ENCODE results near the gene SIL1. TPM values are rescaled to one million over a fixed set of nuclear protein-coding genes. Genes with fewer than 3 reads are reported as not detected.
"Not testable (repeated sequence)": the region's sequence is repeated elsewhere in the genome, so short reads cannot be mapped to it uniquely, and the experiment has no call there.

The SIL1 gene
- total RNA-seq, 1 experiment from 2014 or later = 10.7 TPM

GRCh38 chr5:139222346-139222745, 24.2 kb upstream of the SIL1 start:
- ATAC-seq = no peak
- Mint-ChIP-seq H3K9me3 (peaks cover 14% of the 10 kb centered on the region), H3K27ac (no peak overlapping the region), H3K27me3 (ENCODE audit: low read depth) (no peaks in the 10 kb centered on the region; the same call in 1 of the 2 replicates), H3K4me1 (peaks cover 10% of the 10 kb centered on the region), H3K4me3 (no peak overlapping the region), H3K36me3 (peaks cover 5% of the 10 kb centered on the region)
- ChIA-PET CTCF (interaction anchor here (0.6 kb wide), 1 partner anchor 38 kb away, joined by 3 read pairs; no protein-coding TSS in a partner anchor), POLR2A (interaction anchor here (0.9 kb wide), 1 partner anchor 177 kb away, joined by 4 read pairs; no protein-coding TSS in a partner anchor)
- TF ChIP-seq HMGA2 (CRISPR knock-in tag; IDR thresholded peaks at IDR 0.05) = no peak
- TF ChIP-seq NR1H2 (CRISPR knock-in tag; IDR thresholded peaks at IDR 0.05) = no peak
- TF ChIP-seq, protein P1, sequence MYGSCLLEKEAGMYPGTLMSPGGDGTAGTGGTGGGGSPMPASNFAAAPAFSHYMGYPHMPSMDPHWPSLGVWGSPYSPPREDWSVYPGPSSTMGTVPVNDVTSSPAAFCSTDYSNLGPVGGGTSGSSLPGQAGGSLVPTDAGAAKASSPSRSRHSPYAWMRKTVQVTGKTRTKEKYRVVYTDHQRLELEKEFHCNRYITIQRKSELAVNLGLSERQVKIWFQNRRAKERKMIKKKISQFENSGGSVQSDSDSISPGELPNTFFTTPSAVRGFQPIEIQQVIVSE (CRISPR knock-in tag; IDR thresholded peaks at IDR 0.05; ENCODE audit: borderline replicate concordance) = no peak
- TF ChIP-seq ZNF423 (CRISPR knock-in tag; IDR thresholded peaks at IDR 0.05) = no peak
- TF ChIP-seq NR3C1 (CRISPR knock-in tag; conservative IDR thresholded peaks at IDR 0.05; ENCODE audit: low read depth) = no peak
- no peak for TF ChIP-seq TEAD4 (CRISPR knock-in tag; IDR thresholded peaks at IDR 0.05)
- TF ChIP-seq, protein P2, sequence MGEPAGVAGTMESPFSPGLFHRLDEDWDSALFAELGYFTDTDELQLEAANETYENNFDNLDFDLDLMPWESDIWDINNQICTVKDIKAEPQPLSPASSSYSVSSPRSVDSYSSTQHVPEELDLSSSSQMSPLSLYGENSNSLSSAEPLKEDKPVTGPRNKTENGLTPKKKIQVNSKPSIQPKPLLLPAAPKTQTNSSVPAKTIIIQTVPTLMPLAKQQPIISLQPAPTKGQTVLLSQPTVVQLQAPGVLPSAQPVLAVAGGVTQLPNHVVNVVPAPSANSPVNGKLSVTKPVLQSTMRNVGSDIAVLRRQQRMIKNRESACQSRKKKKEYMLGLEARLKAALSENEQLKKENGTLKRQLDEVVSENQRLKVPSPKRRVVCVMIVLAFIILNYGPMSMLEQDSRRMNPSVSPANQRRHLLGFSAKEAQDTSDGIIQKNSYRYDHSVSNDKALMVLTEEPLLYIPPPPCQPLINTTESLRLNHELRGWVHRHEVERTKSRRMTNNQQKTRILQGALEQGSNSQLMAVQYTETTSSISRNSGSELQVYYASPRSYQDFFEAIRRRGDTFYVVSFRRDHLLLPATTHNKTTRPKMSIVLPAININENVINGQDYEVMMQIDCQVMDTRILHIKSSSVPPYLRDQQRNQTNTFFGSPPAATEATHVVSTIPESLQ (CRISPR knock-in tag; IDR thresholded peaks at IDR 0.05) = no peak
- TF ChIP-seq, protein P3, sequence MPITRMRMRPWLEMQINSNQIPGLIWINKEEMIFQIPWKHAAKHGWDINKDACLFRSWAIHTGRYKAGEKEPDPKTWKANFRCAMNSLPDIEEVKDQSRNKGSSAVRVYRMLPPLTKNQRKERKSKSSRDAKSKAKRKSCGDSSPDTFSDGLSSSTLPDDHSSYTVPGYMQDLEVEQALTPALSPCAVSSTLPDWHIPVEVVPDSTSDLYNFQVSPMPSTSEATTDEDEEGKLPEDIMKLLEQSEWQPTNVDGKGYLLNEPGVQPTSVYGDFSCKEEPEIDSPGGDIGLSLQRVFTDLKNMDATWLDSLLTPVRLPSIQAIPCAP (CRISPR knock-in tag; IDR thresholded peaks at IDR 0.05) = no peak
- no peak for TF ChIP-seq USF1 (CRISPR knock-in tag; IDR thresholded peaks at IDR 0.05)
- TF ChIP-seq ZBTB21 (CRISPR knock-in tag; IDR thresholded peaks at IDR 0.05; ENCODE audit: borderline replicate concordance) = no peak
- TF ChIP-seq FOXP1 (CRISPR knock-in tag; IDR thresholded peaks at IDR 0.05; ENCODE audit: borderline replicate concordance) = no peak
- TF ChIP-seq FOXP4 (CRISPR knock-in tag; IDR thresholded peaks at IDR 0.05) = no peak
- no peak for TF ChIP-seq ELF4 (CRISPR knock-in tag; IDR thresholded peaks at IDR 0.05; ENCODE audit: low read depth)
- TF ChIP-seq, protein P4, sequence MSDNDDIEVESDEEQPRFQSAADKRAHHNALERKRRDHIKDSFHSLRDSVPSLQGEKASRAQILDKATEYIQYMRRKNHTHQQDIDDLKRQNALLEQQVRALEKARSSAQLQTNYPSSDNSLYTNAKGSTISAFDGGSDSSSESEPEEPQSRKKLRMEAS (CRISPR knock-in tag; IDR thresholded peaks at IDR 0.05) = no peak
- TF ChIP-seq SOX15 (CRISPR knock-in tag; IDR thresholded peaks at IDR 0.05) = no peak
- TF ChIP-seq ATF1 (CRISPR knock-in tag; IDR thresholded peaks at IDR 0.05) = no peak
- no peak for TF ChIP-seq KAT7 (CRISPR knock-in tag; IDR thresholded peaks at IDR 0.05; ENCODE audit: borderline replicate concordance)
- DNase-seq (ENCODE audit: low spot score) = no peak

GRCh38 chr5:139218038-139218437, 19.9 kb upstream of the SIL1 start:
- H3K4me3 Mint-ChIP-seq; DNase-seq (ENCODE audit: low spot score); H3K27me3 Mint-ChIP-seq (ENCODE audit: low read depth); CTCF ChIA-PET; H3K27ac Mint-ChIP-seq; POLR2A ChIA-PET; ATAC-seq: not testable (repeated sequence)
- H3K4me1 Mint-ChIP-seq = peaks cover 21% of the 10 kb centered on the region
- peaks cover 24% of the 10 kb centered on the region for H3K9me3 Mint-ChIP-seq
- peaks cover 12% of the 10 kb centered on the region for H3K36me3 Mint-ChIP-seq

All from WTC11 (cell line).